ENCODE measurements around the gene OR1F1. TPM values are rescaled to one million over a fixed set of nuclear protein-coding genes. Genes with fewer than 3 reads are reported as not detected.

OR1F1 gene
- total RNA-seq, 1 experiment from 2014 or later, result not detected

GRCh38 chr16:3241761-3242160 lies 53.8 kb downstream of the OR1F1 start:
- H2BK120ac ChIP-seq (ENCODE audit: low read depth, low read length, poor library complexity, severe bottlenecking), result no peak overlapping the region
- H3K4me2 ChIP-seq (ENCODE audit: insufficient read depth, insufficient read length, low read length), result no peak overlapping the region
- no peak overlapping the region for H3K23ac ChIP-seq (ENCODE audit: insufficient read length, low read depth, low read length)
- H3K79me1 ChIP-seq (ENCODE audit: insufficient read depth, low read depth, low read length, poor library complexity, severe bottlenecking), result no peaks in the 10 kb centered on the region
- no peaks in the 10 kb centered on the region for H3K4me1 Mint-ChIP-seq
- H3K23me2 ChIP-seq (ENCODE audit: insufficient read length, low read depth, low read length, poor library complexity, severe bottlenecking), result no peaks in the 10 kb centered on the region
- H3K27ac ChIP-seq (ENCODE audit: insufficient read length, low read depth, low read length), result no peak overlapping the region
- no peak overlapping the region for H3K14ac ChIP-seq (ENCODE audit: insufficient read depth, low read length)
- no peak overlapping the region for H4K5ac ChIP-seq (ENCODE audit: insufficient read length, low read depth, low read length)
- H3K27ac Mint-ChIP-seq, result no peak overlapping the region
- peaks cover 0 to 6% (median 0%) of the 10 kb centered on the region in 3 experiments; a peak in 4 of 7 replicates for H3K36me3 Mint-ChIP-seq (ENCODE audit: insufficient read depth in 1 of 3, low read depth in 3 of 3)
- H2BK12ac ChIP-seq (ENCODE audit: insufficient read length, low read depth, low read length), result no peak overlapping the region
- H4K8ac ChIP-seq (replicated peaks; ENCODE audit: insufficient read length, low read depth, low read length), result no peak overlapping the region
- no peak overlapping the region for H4K91ac ChIP-seq (ENCODE audit: insufficient read length, low read depth, low read length)
- no peak overlapping the region for H3K4me3 Mint-ChIP-seq
- no peak overlapping the region for H2AK5ac ChIP-seq (ENCODE audit: insufficient read length, low read length)
- H3K4me1 ChIP-seq (ENCODE audit: insufficient read depth, low read length), result no peaks in the 10 kb centered on the region
- H2BK20ac ChIP-seq (ENCODE audit: low read depth, low read length, poor library complexity, severe bottlenecking), result no peak overlapping the region
- H3K27me3 Mint-ChIP-seq (ENCODE audit: low read depth), result peaks cover 24% of the 10 kb centered on the region
- no peaks in the 10 kb centered on the region for H3K27me3 ChIP-seq (ENCODE audit: insufficient read depth, low read length)
- H3K18ac ChIP-seq (ENCODE audit: insufficient read length, low read depth, low read length), result no peak overlapping the region
- H3K9me3 ChIP-seq (ENCODE audit: control insufficient read depth, low read depth, low read length), result no peaks in the 10 kb centered on the region
- H2BK15ac ChIP-seq (ENCODE audit: low read depth, low read length), result no peak overlapping the region
- H3K9ac ChIP-seq (ENCODE audit: extremely low read depth, insufficient read length, low read length), result no peak overlapping the region
- no peak for DNase-seq
- H3K4ac ChIP-seq (ENCODE audit: low read depth, low read length), result no peak overlapping the region
- no peak overlapping the region for H2BK5ac ChIP-seq (ENCODE audit: insufficient read length, low read length)
- peaks cover 72 to 74% of the 10 kb centered on the region in 2 experiments for H3K9me3 Mint-ChIP-seq
- TF ChIP-seq CTCF (conservative IDR thresholded peaks at IDR 0.05), result no peak
- H3T11ph ChIP-seq (ENCODE audit: low read length), result no peak overlapping the region
- no peaks in the 10 kb centered on the region for H4K20me1 ChIP-seq (ENCODE audit: control insufficient read depth, insufficient read depth, insufficient read length)
- H3K79me2 ChIP-seq (ENCODE audit: insufficient read depth, low read length), result no peaks in the 10 kb centered on the region
- no peak overlapping the region for H3K56ac ChIP-seq (ENCODE audit: insufficient read length, low read depth, low read length)
- WGBS (ENCODE audit: extremely low coverage, insufficient read length, low lambda C conversion rate), result no CpG with 5 or more reads among the region's 5 CpGs
- no peak overlapping the region for H2AFZ ChIP-seq (ENCODE audit: low read length)
